Activated T-cell treated with anti-CD3 and anti-CD28 coated beads for 4 hours (primary cell): ENCODE data around the gene SLC22A14.
"Not testable (repeated sequence)": the region's sequence is repeated elsewhere in the genome, so short reads cannot be mapped to it uniquely, and the experiment has no call there.

Source experiments
- DNase-seq: peaks from one replicate; pipeline ENCODE4 v3.0.0-alpha.2; 2020

SLC22A14 gene

GRCh38 chr3:38314112-38314763 is 32.1 kb downstream of the SLC22A14 start:
- no peak for DNase-seq

GRCh38 chr3:38314764-38315487 is 32.8 kb downstream of the SLC22A14 start:
- no peak for DNase-seq

- DNase-seq = no peak
Observed at GRCh38 chr3:38315488-38316230, 33.6 kb downstream of the SLC22A14 start.

- no peak for DNase-seq
Observed at GRCh38 chr3:38316356-38317191, 34.5 kb downstream of the SLC22A14 start.

- DNase-seq = no peak
Observed at GRCh38 chr3:38317192-38317759, 35.2 kb downstream of the SLC22A14 start.

- DNase-seq = no peak
Observed at GRCh38 chr3:38318766-38319671, 36.9 kb downstream of the SLC22A14 start.

- not testable (repeated sequence) for DNase-seq
Observed at GRCh38 chr3:38320638-38321037, 38.5 kb downstream of the SLC22A14 start.

- DNase-seq = no peak
Observed at GRCh38 chr3:38323060-38323459, 41.0 kb downstream of the SLC22A14 start.

- no peak for DNase-seq
Observed at GRCh38 chr3:38325256-38325655, 43.2 kb downstream of the SLC22A14 start.

GRCh38 chr3:38327335-38328009 is 45.4 kb downstream of the SLC22A14 start:
- no peak for DNase-seq

- DNase-seq = no peak
Observed at GRCh38 chr3:38331257-38332022, 49.3 kb downstream of the SLC22A14 start.

- DNase-seq = no peak
Observed at GRCh38 chr3:38332201-38332600, 50.1 kb downstream of the SLC22A14 start.

GRCh38 chr3:38334142-38335055 is 52.3 kb downstream of the SLC22A14 start:
- no peak for DNase-seq

GRCh38 chr3:38335263-38335662 is 53.2 kb downstream of the SLC22A14 start:
- no peak for DNase-seq

- no peak for DNase-seq
Observed at GRCh38 chr3:38337703-38338102, 55.6 kb downstream of the SLC22A14 start.

- DNase-seq = no peak
Observed at GRCh38 chr3:38343797-38344594, 61.9 kb downstream of the SLC22A14 start.

- no peak for DNase-seq
Observed at GRCh38 chr3:38345879-38346586, 63.9 kb downstream of the SLC22A14 start.
